Measurements from ENCODE around the gene SUFU. TPM values are rescaled to one million over a fixed set of nuclear protein-coding genes. Genes with fewer than 3 reads are reported as not detected.

SUFU gene
- total and polyA plus RNA-seq, 4 donors: 1.8 to 3.8 (median 2.9) TPM

- H3K27ac ChIP-seq (ENCODE audit: low read depth in 1 of 2, low read length in 2 of 2): no peak overlapping the region
- no peak overlapping the region for H3K9ac ChIP-seq (ENCODE audit: low read depth in 1 of 2, low read length in 2 of 2)
- DNase-seq (ENCODE audit: low spot score): no peak
- TF ChIP-seq FOXA1 (IDR thresholded peaks at IDR 0.05) (no peak), NR2F2 (IDR thresholded peaks at IDR 0.05) (no peak), FOXA2 (IDR thresholded peaks at IDR 0.05) (no peak), JUND (IDR thresholded peaks at IDR 0.05) (no peak), YY1 (IDR thresholded peaks at IDR 0.05) (no peak), HNF4G (IDR thresholded peaks at IDR 0.05) (no peak), SP1 (IDR thresholded peaks at IDR 0.05) (no peak), RXRA (IDR thresholded peaks at IDR 0.05) (no peak), RAD21 (IDR thresholded peaks at IDR 0.05) (no peak)
- TF ChIP-seq, protein P1, sequence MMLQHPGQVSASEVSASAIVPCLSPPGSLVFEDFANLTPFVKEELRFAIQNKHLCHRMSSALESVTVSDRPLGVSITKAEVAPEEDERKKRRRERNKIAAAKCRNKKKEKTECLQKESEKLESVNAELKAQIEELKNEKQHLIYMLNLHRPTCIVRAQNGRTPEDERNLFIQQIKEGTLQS (IDR thresholded peaks at IDR 0.05): no peak
- TF ChIP-seq, protein P2, sequence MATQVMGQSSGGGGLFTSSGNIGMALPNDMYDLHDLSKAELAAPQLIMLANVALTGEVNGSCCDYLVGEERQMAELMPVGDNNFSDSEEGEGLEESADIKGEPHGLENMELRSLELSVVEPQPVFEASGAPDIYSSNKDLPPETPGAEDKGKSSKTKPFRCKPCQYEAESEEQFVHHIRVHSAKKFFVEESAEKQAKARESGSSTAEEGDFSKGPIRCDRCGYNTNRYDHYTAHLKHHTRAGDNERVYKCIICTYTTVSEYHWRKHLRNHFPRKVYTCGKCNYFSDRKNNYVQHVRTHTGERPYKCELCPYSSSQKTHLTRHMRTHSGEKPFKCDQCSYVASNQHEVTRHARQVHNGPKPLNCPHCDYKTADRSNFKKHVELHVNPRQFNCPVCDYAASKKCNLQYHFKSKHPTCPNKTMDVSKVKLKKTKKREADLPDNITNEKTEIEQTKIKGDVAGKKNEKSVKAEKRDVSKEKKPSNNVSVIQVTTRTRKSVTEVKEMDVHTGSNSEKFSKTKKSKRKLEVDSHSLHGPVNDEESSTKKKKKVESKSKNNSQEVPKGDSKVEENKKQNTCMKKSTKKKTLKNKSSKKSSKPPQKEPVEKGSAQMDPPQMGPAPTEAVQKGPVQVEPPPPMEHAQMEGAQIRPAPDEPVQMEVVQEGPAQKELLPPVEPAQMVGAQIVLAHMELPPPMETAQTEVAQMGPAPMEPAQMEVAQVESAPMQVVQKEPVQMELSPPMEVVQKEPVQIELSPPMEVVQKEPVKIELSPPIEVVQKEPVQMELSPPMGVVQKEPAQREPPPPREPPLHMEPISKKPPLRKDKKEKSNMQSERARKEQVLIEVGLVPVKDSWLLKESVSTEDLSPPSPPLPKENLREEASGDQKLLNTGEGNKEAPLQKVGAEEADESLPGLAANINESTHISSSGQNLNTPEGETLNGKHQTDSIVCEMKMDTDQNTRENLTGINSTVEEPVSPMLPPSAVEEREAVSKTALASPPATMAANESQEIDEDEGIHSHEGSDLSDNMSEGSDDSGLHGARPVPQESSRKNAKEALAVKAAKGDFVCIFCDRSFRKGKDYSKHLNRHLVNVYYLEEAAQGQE (IDR thresholded peaks at IDR 0.05): no peak
- TF ChIP-seq, protein P3, sequence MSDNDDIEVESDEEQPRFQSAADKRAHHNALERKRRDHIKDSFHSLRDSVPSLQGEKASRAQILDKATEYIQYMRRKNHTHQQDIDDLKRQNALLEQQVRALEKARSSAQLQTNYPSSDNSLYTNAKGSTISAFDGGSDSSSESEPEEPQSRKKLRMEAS (IDR thresholded peaks at IDR 0.05): no peak
- H3K27me3 ChIP-seq (ENCODE audit: control insufficient read depth in 4 of 4, insufficient read depth in 4 of 4, low read length in 3 of 4): no peaks in the 10 kb centered on the region
- peaks cover 0 to 32% (median 17%) of the 10 kb centered on the region in 4 donors for H3K4me1 ChIP-seq (ENCODE audit: control insufficient read depth in 4 of 4, insufficient read depth in 4 of 4, low read length in 3 of 4)
- no peak overlapping the region for H3K4me3 ChIP-seq (ENCODE audit: low read depth in 1 of 3, low read length in 3 of 3)
- 92% methylated on average over 12 of the region's 12 CpGs for WGBS
- no peaks in the 10 kb centered on the region for H3K9me3 ChIP-seq (ENCODE audit: control insufficient read depth in 4 of 4, low read length in 3 of 4)
- peaks cover 15 to 49% (median 30%) of the 10 kb centered on the region in 4 donors for H3K36me3 ChIP-seq (ENCODE audit: control insufficient read depth in 4 of 4, insufficient read depth in 3 of 4, low read depth in 1 of 4, low read length in 3 of 4)
Measured at GRCh38 chr10:102654969-102655368, 151.2 kb downstream of the SUFU start.

GRCh38 chr10:102656026-102656425, 152.3 kb downstream of the SUFU start:
- no peaks in the 10 kb centered on the region for H3K27me3 ChIP-seq (ENCODE audit: control insufficient read depth in 4 of 4, insufficient read depth in 4 of 4, low read length in 3 of 4)

More at GRCh38 chr10:102656026-102656425, 152.3 kb downstream of the SUFU start:
- Histone ChIP-seq H3K4me1 (ENCODE audit: control insufficient read depth in 4 of 4, insufficient read depth in 4 of 4, low read length in 3 of 4) (peaks cover 5 to 25% (median 10%) of the 10 kb centered on the region in 4 donors), H3K27ac (ENCODE audit: low read depth in 1 of 2, low read length in 2 of 2) (no peak overlapping the region), H3K4me3 (ENCODE audit: low read depth in 1 of 3, low read length in 3 of 3) (no peak overlapping the region), H3K9ac (ENCODE audit: low read depth in 1 of 2, low read length in 2 of 2) (no peak overlapping the region), H3K9me3 (ENCODE audit: control insufficient read depth in 4 of 4, low read length in 3 of 4) (no peaks in the 10 kb centered on the region), H3K36me3 (ENCODE audit: control insufficient read depth in 4 of 4, insufficient read depth in 3 of 4, low read depth in 1 of 4, low read length in 3 of 4) (peaks cover 17 to 49% (median 30%) of the 10 kb centered on the region in 4 donors)
- TF ChIP-seq HNF4G (IDR thresholded peaks at IDR 0.05) (no peak), RXRA (IDR thresholded peaks at IDR 0.05) (no peak), NR2F2 (IDR thresholded peaks at IDR 0.05) (no peak), FOXA1 (IDR thresholded peaks at IDR 0.05) (no peak), HNF4A (conservative IDR thresholded peaks at IDR 0.05) (no peak), TAF1 (conservative IDR thresholded peaks at IDR 0.05) (no peak), GABPA (IDR thresholded peaks at IDR 0.05 in 1 of 2, conservative IDR thresholded peaks at IDR 0.05 in 1 of 2) (no peak), JUND (IDR thresholded peaks at IDR 0.05) (no peak), CTCF (IDR thresholded peaks at IDR 0.05; ENCODE audit: low read depth, low read length, missing input control) (no peak), EGR1 (IDR thresholded peaks at IDR 0.05; ENCODE audit: low read depth in 2 of 2) (no peak), FOXA2 (IDR thresholded peaks at IDR 0.05) (no peak)
- TF ChIP-seq, protein P4, sequence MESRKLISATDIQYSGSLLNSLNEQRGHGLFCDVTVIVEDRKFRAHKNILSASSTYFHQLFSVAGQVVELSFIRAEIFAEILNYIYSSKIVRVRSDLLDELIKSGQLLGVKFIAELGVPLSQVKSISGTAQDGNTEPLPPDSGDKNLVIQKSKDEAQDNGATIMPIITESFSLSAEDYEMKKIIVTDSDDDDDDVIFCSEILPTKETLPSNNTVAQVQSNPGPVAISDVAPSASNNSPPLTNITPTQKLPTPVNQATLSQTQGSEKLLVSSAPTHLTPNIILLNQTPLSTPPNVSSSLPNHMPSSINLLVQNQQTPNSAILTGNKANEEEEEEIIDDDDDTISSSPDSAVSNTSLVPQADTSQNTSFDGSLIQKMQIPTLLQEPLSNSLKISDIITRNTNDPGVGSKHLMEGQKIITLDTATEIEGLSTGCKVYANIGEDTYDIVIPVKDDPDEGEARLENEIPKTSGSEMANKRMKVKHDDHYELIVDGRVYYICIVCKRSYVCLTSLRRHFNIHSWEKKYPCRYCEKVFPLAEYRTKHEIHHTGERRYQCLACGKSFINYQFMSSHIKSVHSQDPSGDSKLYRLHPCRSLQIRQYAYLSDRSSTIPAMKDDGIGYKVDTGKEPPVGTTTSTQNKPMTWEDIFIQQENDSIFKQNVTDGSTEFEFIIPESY (IDR thresholded peaks at IDR 0.05): no peak
- TF ChIP-seq, protein P3 (IDR thresholded peaks at IDR 0.05): no peak
- TF ChIP-seq, protein P2 (IDR thresholded peaks at IDR 0.05): no peak
- WGBS: 97% methylated on average over 12 of the region's 12 CpGs
- no peak for DNase-seq (ENCODE audit: low spot score)
